DMS 273 treated with DMSO at 0.1 percent for 48 hours (cell line): ENCODE results near the gene LRRTM4.

Experiments
- DNase-seq: peaks from one replicate; lab custom pipeline; 2025; lab: John Stamatoyannopoulos, UW

The LRRTM4 gene

GRCh38 chr2:77470096-77470495, 52.1 kb downstream of the LRRTM4 start:
- no peak for DNase-seq

- no peak for DNase-seq
Measured at GRCh38 chr2:77469106-77469505, 53.1 kb downstream of the LRRTM4 start.

DNA sequence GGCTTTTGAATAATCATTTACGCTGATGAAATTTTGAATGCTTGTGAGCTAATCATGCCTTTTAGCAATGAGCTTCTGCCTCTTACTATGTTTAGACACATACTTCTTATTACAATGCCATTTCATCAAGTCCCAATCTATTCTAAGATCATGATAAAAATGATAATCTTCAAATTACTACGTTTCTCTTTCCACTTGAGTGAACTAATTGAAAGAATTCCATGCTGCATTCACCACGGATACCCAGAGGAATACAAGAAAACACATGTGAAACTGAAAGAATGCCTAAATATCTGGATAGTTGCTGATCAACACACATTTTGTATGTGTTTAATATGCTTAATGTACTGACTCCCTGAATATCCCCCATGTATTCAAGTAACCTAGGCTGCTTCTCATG, 62.3 kb downstream of the LRRTM4 start:
- DNase-seq = no peak

GRCh38 chr2:77458216-77458615, 64.0 kb downstream of the LRRTM4 start:
- no peak for DNase-seq

DNA sequence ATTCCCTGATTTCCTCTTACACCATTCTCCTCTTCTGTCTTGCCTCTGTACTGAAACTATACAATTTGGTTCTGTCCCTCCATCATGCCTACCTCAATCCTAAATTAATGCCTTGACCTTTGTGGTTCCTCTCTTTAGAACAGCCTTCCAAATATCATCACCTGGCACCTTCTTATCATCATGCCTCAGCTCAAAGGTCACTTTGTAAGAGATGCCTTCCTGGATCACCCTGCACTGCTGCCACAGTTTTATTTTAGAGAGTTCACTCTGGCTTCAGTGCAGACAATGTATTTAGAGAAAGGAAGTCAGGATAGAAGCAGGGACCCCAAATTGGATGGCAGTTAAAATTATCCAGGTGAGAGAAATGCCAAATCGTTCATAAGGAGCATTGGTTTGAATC, 64.5 kb downstream of the LRRTM4 start:
- no peak for DNase-seq

DNA sequence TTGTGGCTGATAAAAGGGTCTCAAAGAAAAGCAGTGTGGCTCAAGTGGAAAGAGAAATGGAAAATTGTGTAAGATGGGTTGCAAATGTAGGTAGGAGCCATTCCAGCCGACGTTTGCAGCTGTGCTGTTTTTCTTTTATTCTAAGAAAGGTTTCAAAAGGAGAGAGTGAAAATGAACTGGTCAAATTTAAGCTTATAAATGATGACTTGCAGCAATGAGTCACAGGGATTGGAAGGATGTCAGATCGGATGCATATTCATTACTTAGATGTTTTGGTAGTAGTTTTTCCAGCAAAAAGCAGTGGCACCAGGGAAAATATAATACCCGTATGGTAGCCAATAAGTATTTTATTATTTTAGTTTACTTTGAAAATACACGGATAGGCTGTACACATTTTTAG, 79.1 kb downstream of the LRRTM4 start:
- DNase-seq = no peak

DNA sequence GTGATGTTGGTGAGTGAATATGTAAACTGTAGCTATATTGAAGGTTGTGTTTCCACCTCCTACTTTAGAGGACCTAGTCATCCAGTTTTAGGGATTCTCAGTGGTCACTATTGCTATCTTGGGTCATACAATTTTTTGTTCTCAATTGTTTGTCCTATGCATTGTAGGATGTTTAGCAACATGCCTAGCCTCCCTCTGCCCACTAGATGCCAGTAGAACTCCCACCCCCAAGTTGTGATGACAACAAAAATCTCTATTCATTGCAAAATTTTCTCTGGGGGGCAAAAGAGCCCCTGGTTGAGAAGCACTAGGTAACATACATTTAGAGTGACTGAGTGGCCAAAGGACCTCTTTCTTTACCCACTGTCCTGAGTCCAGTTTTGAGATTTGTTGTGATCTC, 87.3 kb downstream of the LRRTM4 start:
- DNase-seq = no peak

GRCh38 chr2:77428946-77429345, 93.2 kb downstream of the LRRTM4 start:
- DNase-seq = no peak

- DNase-seq = no peak
Measured at GRCh38 chr2:77421971-77422370, 100.2 kb downstream of the LRRTM4 start.

DNA sequence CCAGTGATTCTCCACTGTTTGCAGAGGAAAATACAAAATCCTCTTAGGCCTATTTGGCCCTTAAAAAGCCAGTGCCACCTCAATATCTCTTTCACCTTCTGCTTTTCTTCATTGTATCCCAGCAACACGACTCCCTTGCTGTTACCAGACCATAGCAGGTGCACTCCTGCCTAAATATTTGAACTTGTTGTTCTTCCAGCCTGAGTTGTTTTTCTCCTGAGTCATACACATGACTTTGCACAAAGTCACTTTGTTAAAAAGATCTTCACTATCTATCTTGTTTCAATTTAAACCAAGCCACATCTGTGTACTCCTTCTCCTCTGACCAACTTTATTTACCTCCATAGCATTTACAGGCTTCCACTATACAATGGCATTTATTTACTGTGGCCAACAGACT, 103.6 kb downstream of the LRRTM4 start:
- DNase-seq = no peak

DNA sequence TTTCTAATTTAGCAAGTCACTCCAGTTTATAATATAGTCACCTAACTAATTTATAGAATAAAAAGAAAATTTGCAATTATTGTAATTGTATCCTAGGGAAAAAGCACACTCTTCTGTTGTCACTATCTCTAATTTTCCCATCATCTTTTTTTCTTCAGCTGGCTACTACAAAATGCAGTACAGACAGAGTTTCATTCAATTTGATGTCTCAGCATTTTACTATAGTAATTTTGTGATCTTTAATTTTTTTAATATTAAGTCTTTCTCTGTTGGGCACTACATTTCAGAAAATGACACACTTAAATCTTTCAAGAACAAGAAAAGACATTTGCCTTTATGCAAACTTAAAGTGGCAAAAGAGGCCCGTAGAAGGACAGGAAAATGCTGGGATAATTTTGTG, 118.0 kb downstream of the LRRTM4 start:
- no peak for DNase-seq

GRCh38 chr2:77398970-77399600, 123.1 kb downstream of the LRRTM4 start:
- DNase-seq = no peak

- no peak for DNase-seq
Measured at GRCh38 chr2:77397763-77398162, 124.4 kb downstream of the LRRTM4 start.

DNA sequence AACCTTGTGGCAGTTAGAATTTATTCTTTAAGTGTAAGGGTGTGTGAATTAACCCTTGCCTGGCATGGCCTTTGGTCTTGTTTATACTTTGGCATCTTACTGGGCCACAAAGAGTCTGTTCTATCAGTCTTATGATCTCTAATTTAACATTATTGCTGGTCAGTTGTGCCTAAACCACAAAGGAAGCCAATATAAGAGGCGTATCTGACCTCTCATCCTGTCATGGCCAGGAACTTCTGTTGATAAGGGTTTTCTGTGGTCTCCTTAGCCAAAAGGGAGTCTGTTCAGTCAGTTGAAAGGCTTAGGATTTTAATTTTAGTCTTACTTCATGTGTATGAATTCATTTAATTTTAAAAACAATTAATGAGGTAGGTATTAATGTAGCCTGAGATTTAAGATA, 127.2 kb downstream of the LRRTM4 start:
- DNase-seq = no peak

DNA sequence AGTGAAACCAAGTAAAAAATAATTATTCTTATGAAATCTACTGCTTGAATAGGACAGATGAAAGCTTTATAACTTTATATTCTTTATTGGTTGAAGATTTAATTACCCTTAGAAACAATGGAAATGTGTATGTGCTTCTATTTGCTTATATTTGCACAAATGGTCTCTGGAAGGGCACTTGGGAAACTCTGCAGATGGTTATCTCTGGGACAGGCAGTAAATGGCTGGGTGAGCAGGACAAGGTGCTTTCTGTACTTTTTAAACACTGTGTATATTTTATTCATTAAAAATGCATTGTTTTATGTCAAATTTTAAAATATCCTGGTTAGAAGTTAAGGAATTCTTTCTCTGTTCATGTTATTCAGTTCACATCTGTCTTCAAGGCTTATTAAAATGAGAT, 131.1 kb downstream of the LRRTM4 start:
- no peak for DNase-seq

GRCh38 chr2:77387324-77387723, 134.9 kb downstream of the LRRTM4 start:
- no peak for DNase-seq

- no peak for DNase-seq
Measured at GRCh38 chr2:77372636-77373035, 149.5 kb downstream of the LRRTM4 start.

GRCh38 chr2:77370511-77370910, 151.7 kb downstream of the LRRTM4 start:
- DNase-seq = no peak

DNA sequence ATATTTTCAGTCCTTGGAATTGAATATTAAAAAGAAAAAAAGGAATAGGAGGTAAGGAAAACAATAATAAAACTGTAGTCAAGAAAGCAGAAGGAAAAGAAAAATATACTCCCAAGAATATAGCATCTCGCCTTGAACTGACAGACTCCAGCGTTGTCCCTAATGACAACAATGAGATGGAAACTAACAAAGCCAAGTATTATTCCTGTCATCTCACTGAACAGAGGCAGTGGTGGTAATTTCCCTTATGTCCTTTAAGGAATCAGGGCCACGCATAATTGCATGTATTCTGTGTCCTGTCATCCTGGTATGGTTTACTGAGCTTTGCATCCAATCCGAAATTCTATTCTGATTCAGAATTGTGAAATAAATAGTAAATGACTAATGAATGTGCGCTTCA, 158.9 kb downstream of the LRRTM4 start:
- no peak for DNase-seq

DNA sequence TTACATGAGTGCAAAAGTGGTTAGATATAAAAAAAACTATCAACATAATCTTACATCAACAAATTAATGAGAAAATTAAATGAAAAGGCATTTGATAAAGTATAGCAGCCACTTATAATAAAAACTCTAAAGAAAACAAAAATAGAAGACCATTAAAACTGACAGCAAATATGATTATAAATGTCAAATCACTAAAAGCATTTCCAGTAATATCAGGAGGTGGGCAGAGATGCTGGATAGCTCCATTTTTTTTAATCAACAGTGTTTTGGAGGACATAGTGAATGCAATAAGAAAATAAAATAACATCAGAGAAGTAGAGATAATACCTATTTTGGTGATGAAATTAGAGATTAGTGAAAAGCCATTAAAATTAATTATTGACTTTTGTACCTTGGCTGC, 173.4 kb downstream of the LRRTM4 start:
- no peak for DNase-seq

GRCh38 chr2:77336013-77336412, 186.2 kb downstream of the LRRTM4 start:
- DNase-seq = no peak

DNA sequence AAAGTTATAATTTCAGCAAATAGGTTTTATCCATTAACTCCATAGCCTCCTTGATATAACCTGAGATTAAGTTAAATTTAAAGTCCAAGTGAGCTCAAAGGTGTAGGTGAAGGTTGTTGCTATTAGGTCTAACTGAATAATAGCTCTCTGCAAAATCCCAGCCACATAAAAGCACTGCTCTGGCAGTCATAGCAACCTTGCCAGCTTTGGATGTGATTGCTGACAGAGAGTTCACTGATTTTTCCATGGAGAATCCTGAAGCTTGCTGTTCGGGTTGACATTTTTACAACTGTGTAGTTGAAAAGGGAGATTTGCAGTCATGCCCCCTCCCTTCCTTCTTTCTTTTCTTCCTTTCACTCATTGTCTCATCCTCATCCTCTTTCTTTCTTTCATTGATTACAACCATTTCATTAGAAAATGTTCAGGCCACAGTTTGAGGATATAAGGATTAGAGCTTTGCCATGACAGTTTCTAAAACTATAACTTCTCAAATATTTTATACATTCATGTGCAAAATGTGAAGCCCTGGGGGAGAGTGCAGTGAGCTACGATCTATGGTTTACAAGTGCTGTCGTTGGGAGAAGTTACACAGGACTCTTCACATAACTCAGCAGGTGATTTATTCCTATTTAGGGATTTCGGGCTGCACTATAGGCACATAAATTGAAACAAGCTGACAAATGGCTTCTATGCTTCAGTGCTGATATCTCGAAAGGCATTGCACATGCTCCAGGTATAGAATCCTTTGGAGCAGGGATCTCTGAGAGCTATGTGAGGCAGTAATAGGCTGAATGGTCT, 193.8 kb downstream of the LRRTM4 start:
- DNase-seq = no peak

GRCh38 chr2:77325395-77325794, 196.8 kb downstream of the LRRTM4 start:
- DNase-seq = no peak

- DNase-seq = no peak
Measured at GRCh38 chr2:77322431-77322830, 199.7 kb downstream of the LRRTM4 start.
